GM12878 (cell line): ENCODE measurements around the gene PACS1. TPM values are rescaled to one million over a fixed set of nuclear protein-coding genes. Genes with fewer than 3 reads are reported as not detected.

Experiments
- ATAC-seq: fragments of 200-7000 bp; cut with Tn5 transposase; 3 replicates; pipeline ENCODE4 v1.9.1; 2020; ENCODE audit warnings: mild to moderate bottlenecking, moderate library complexity
- BruUV-seq: library from RNA; stranded (reverse); fragments of 400-500 nt; replicated peaks from 2 replicates; lab custom pipeline; 2021; lab: Mats Ljungman, UMichigan
- CTCF ChIA-PET: fragments of 300-600 bp; sonication (Branson Sonifier 250); formaldehyde crosslinking; extraction: SDS; loops from one replicate; lab custom pipeline; 2021; ENCODE audit warnings: inconsistent platforms; lab: Yijun Ruan, JAX
- POLR2A ChIA-PET: fragments of 350-600 bp; formaldehyde crosslinking; extraction: SDS; loops from one replicate; lab custom pipeline; 2021; ENCODE audit warnings: inconsistent platforms; lab: Charles Lee
- RAD21 ChIA-PET: fragments of 300-600 bp; sonication (Branson Sonifier 250); formaldehyde crosslinking; loops from one replicate; lab custom pipeline; 2023; ENCODE audit warnings: antibody characterized with exemption; ENCODE audit not compliant: unreplicated experiment; lab: Charles Lee
- SMC1A ChIA-PET: fragments of 300-600 bp; sonication (Branson Sonifier 250); formaldehyde crosslinking; loops from one replicate; lab custom pipeline; 2023; ENCODE audit not compliant: unreplicated experiment, uncharacterized antibody; lab: Charles Lee
- DNase-seq: peaks from one replicate; pipeline ENCODE4 v3.0.0-alpha.2; 2011; ENCODE audit warnings: low read depth, low spot score
- FAIRE-seq: peaks from 3 replicates; lab custom pipeline; 2011; peaks lifted over from hg19 to GRCh38; lab: Jason Lieb, UNC
- H2AFZ ChIP-seq: 2 replicates; pipeline ENCODE4 v1.6.0; 2011; ENCODE audit warnings: low read depth, low read length, control low read depth; ENCODE audit not compliant: control insufficient read depth
- H3K27ac ChIP-seq: 2 replicates; pipeline ENCODE4 v1.5.1; 2011; ENCODE audit warnings: control low read depth; ENCODE audit not compliant: control insufficient read depth, insufficient read depth
- H3K27me3 ChIP-seq, 2 experiments: replicated peaks in 1 of 2; 2 replicates each; pipeline versions ENCODE4 v1.6.0 to v1.6.1; 2011; ENCODE audit warnings: low read length in 1 of 2; ENCODE audit not compliant: control insufficient read depth in 2 of 2, insufficient read depth in 2 of 2
- H3K36me3 ChIP-seq, 2 experiments: 2 replicates each; pipeline ENCODE4 v1.5.1; 2011; ENCODE audit warnings: low read length in 1 of 2; ENCODE audit not compliant: control insufficient read depth in 2 of 2, insufficient read depth in 2 of 2
- H3K4me1 ChIP-seq: 2 replicates; pipeline ENCODE4 v1.6.1; 2011; ENCODE audit warnings: mild to moderate bottlenecking, low read length, moderate library complexity, mixed read lengths; ENCODE audit not compliant: control insufficient read depth, insufficient read depth
- H3K4me2 ChIP-seq: 2 replicates; pipeline ENCODE4 v1.6.0; 2011; ENCODE audit warnings: control low read depth; ENCODE audit not compliant: control insufficient read depth, insufficient read depth
- H3K4me3 ChIP-seq: fragments of 200-600 bp; sonication (generic); 2 replicates; pipeline ENCODE4 v1.5.1; 2016
- H3K79me2 ChIP-seq: 2 replicates; pipeline ENCODE4 v1.6.0; 2011; ENCODE audit warnings: low read length; ENCODE audit not compliant: control insufficient read depth, insufficient read depth
- H3K9ac ChIP-seq: 2 replicates; pipeline ENCODE4 v1.8.0; 2011; ENCODE audit warnings: low read length, control low read depth, mixed read lengths; ENCODE audit not compliant: control insufficient read depth, insufficient read depth
- H3K9me3 ChIP-seq: replicated peaks from 3 replicates; pipeline ENCODE4 v1.5.1; 2011; ENCODE audit warnings: mild to moderate bottlenecking, low read length; ENCODE audit not compliant: control insufficient read depth, insufficient read depth
- H4K20me1 ChIP-seq: 2 replicates; pipeline ENCODE4 v1.6.0; 2011; ENCODE audit not compliant: control insufficient read depth, insufficient read depth
- BACH1 ChIP-seq: fragments of 450-650 bp; IDR thresholded peaks from 2 replicates; pipeline ENCODE4 v1.6.1; 2017; ENCODE audit warnings: mild to moderate bottlenecking, borderline replicate concordance
- GABPA ChIP-seq: IDR thresholded peaks from 2 replicates; pipeline ENCODE4 v1.6.1; 2014; ENCODE audit warnings: antibody characterized with exemption, low read depth, mild to moderate bottlenecking, inconsistent platforms
- HCFC1 ChIP-seq: fragments of 150-350 bp; IDR thresholded peaks from 2 replicates; pipeline ENCODE4 v1.6.1; 2014; ENCODE audit warnings: low read length
- MYC ChIP-seq: IDR thresholded peaks from 2 replicates; pipeline ENCODE4 v1.6.1; 2011; ENCODE audit warnings: mild to moderate bottlenecking, low read length, moderate library complexity, inconsistent platforms; ENCODE audit not compliant: insufficient read depth, insufficient replicate concordance, insufficient read length, severe bottlenecking
- NBN ChIP-seq: fragments of 450-650 bp; IDR thresholded peaks from 2 replicates; pipeline ENCODE4 v1.6.1; 2016
- RAD21 ChIP-seq: IDR thresholded peaks from 2 replicates; pipeline ENCODE4 v1.6.1; 2011; ENCODE audit warnings: mild to moderate bottlenecking, low read depth, low read length, moderate library complexity; ENCODE audit not compliant: insufficient read depth
- RFX5 ChIP-seq: IDR thresholded peaks from 2 replicates; pipeline ENCODE4 v1.6.1; 2011; ENCODE audit warnings: low read depth, low read length, improper control_type of control experiment
- SPI1 ChIP-seq: IDR thresholded peaks from 2 replicates; pipeline ENCODE4 v1.6.1; 2011; ENCODE audit warnings: low read depth, mild to moderate bottlenecking, low read length, moderate library complexity, borderline replicate concordance; ENCODE audit not compliant: insufficient read depth
- SUZ12 ChIP-seq: fragments of 200-600 bp; sonication (generic); IDR thresholded peaks from one replicate; pipeline ENCODE4 v1.6.1; 2018; ENCODE audit warnings: antibody characterized with exemption, mild to moderate bottlenecking; ENCODE audit not compliant: unreplicated experiment
- TAF1 ChIP-seq: IDR thresholded peaks from 2 replicates; pipeline ENCODE4 v1.6.1; 2011; ENCODE audit warnings: mild to moderate bottlenecking, low read depth, low read length, borderline replicate concordance
- TARDBP ChIP-seq: IDR thresholded peaks from 2 replicates; pipeline ENCODE4 v1.6.1; 2016; ENCODE audit warnings: borderline replicate concordance
- WGBS: methylation state at CpG from one replicate; pipeline ENCODE4 v1.1.6; 2016; ENCODE audit warnings: low lambda C conversion rate; ENCODE audit not compliant: insufficient replicate concordance, insufficient coverage; ENCODE audit errors: missing lambda C conversion rate; 5-methylcytosine and 5-hydroxymethylcytosine counted together
- in situ Hi-C: fragments of 300-500 bp; cut with MboI; formaldehyde crosslinking; loops from 9 replicates; pipeline ENCODE4 v1.14.3; 2018; ENCODE audit warnings: mixed read lengths
- intact Hi-C: fragments of 100-400 bp; cut with micrococcal nuclease; formaldehyde crosslinking; loops from one replicate; pipeline ENCODE4 v1.14.2; 2022; ENCODE audit not compliant: unreplicated experiment
- polyA plus RNA-seq, 11 experiments: library from polyadenylated mRNA; depleted of rRNA in 4 of 11; unstranded in 6 of 11; stranded (reverse) in 5 of 11; fragments of >200 nt; fragmentation: Nextera tagmentation in 4 of 11; fragmentation: Illumina TruSeq in 1 of 11; extraction: Ambion mirVana in 4 of 11; extraction: Trizol in 1 of 11; gene quantifications; 1 replicate in 1 of 11; 2 replicates in 10 of 11; pipeline versions ENCODE4 v1.2.1 to v1.2.3, GENCODE V29; 2011 to 2016; ENCODE audit warnings: inconsistent platforms in 2 of 11, missing spikeins in 2 of 11, low read depth in 1 of 11
- total RNA-seq, 4 experiments: library from RNA; depleted of rRNA in 3 of 4; stranded (reverse); fragments of >200 nt in 3 of 4; fragmentation: Illumina TruSeq in 1 of 4; extraction: Trizol in 1 of 4; gene quantifications; 2 replicates each; pipeline versions ENCODE4 v1.2.1 to v1.2.3, GENCODE V29; 2013 to 2021
- TF ChIP-seq, protein P1 (sequence below): fragments of 450-650 bp; IDR thresholded peaks from 2 replicates; pipeline ENCODE4 v1.6.1; 2017; ENCODE audit warnings: mild to moderate bottlenecking, low read depth, inconsistent platforms; ENCODE audit not compliant: poor library complexity, severe bottlenecking
- TF ChIP-seq, protein P2 (sequence below): fragments of 450-650 bp; formaldehyde crosslinking; IDR thresholded peaks from 2 replicates; pipeline ENCODE4 v1.4.0; 2020; ENCODE audit warnings: mild to moderate bottlenecking, moderate library complexity
- TF ChIP-seq, protein P3 (sequence below): fragments of 450-650 bp; IDR thresholded peaks from 2 replicates; pipeline ENCODE4 v1.6.1; 2017; ENCODE audit warnings: low read depth, mild to moderate bottlenecking, moderate library complexity

Gene PACS1
- total and polyA plus RNA-seq, 10 of the 15 experiments (the other 5 are each of a cell fraction or from before 2014, with no cell fraction given) = 1.1 to 74.3 (median 17.9) TPM

DNA sequence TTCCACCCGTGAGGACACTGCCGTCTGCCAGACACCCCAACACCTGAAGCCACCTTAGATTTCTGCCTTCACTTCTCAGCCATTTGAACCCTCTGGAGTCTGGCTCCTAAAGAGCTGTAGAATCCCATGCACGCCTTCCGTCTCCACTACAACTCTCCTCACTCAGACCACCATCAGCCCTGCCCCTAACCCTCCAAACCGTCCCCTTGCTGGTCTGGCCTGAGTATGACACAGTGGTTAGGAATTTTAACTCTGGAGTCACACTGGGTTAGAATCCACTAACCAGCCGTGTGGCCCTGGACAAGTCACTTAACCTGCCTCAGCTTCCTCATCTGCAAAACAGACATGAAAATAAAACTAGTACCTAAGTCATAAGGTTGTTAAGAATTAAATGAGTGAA, 210.9 kb downstream of the PACS1 start:
- ATAC-seq (no peak), FAIRE-seq (no peak), DNase-seq (no peak)
- H3K79me2 ChIP-seq = no peaks in the 10 kb centered on the region
- peaks cover 12% of the 10 kb centered on the region for H3K4me1 ChIP-seq
- POLR2A ChIA-PET = interaction anchor here (1.0 to 2.0 kb wide), 3 partner anchors 8 to 13 kb away, joined by 4 to 7 read pairs (median 5); partner anchors contain the start of genes RAB1B and YIF1A
- H3K9me3 ChIP-seq = no peaks in the 10 kb centered on the region
- intact Hi-C loops (no loop called here), in situ Hi-C loops (no loop called here)
- H3K4me3 ChIP-seq = no peak overlapping the region
- peaks cover 0 to 5% of the 10 kb centered on the region in 2 experiments; a peak in 3 of 4 replicates for H3K36me3 ChIP-seq
- CTCF ChIA-PET = interaction anchor here (0.8 to 3.3 kb wide), 5 partner anchors 7 to 160 kb away, joined by 3 to 29 read pairs (median 7); partner anchors contain the start of genes RIN1 and YIF1A
- no peak overlapping the region for H3K9ac ChIP-seq
- H3K27ac ChIP-seq = no peak overlapping the region
- no TSS peak for BruUV-seq
- no peaks in the 10 kb centered on the region; the same call in none of the 2 replicates for H4K20me1 ChIP-seq
- H3K27me3 ChIP-seq = no peaks in the 10 kb centered on the region
- 75% methylated on average over 6 of the region's 6 CpGs for WGBS
- TF ChIP-seq TAF1 (no peak), NBN (no peak), BACH1 (no peak), RAD21 (no peak), MYC (no peak), TARDBP (no peak), SPI1 (no peak), SUZ12 (no peak), GABPA (no peak), HCFC1 (no peak), RFX5 (no peak)
- TF ChIP-seq, protein P1, sequence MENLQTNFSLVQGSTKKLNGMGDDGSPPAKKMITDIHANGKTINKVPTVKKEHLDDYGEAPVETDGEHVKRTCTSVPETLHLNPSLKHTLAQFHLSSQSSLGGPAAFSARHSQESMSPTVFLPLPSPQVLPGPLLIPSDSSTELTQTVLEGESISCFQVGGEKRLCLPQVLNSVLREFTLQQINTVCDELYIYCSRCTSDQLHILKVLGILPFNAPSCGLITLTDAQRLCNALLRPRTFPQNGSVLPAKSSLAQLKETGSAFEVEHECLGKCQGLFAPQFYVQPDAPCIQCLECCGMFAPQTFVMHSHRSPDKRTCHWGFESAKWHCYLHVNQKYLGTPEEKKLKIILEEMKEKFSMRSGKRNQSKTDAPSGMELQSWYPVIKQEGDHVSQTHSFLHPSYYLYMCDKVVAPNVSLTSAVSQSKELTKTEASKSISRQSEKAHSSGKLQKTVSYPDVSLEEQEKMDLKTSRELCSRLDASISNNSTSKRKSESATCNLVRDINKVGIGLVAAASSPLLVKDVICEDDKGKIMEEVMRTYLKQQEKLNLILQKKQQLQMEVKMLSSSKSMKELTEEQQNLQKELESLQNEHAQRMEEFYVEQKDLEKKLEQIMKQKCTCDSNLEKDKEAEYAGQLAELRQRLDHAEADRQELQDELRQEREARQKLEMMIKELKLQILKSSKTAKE = no peak
- TF ChIP-seq, protein P2, sequence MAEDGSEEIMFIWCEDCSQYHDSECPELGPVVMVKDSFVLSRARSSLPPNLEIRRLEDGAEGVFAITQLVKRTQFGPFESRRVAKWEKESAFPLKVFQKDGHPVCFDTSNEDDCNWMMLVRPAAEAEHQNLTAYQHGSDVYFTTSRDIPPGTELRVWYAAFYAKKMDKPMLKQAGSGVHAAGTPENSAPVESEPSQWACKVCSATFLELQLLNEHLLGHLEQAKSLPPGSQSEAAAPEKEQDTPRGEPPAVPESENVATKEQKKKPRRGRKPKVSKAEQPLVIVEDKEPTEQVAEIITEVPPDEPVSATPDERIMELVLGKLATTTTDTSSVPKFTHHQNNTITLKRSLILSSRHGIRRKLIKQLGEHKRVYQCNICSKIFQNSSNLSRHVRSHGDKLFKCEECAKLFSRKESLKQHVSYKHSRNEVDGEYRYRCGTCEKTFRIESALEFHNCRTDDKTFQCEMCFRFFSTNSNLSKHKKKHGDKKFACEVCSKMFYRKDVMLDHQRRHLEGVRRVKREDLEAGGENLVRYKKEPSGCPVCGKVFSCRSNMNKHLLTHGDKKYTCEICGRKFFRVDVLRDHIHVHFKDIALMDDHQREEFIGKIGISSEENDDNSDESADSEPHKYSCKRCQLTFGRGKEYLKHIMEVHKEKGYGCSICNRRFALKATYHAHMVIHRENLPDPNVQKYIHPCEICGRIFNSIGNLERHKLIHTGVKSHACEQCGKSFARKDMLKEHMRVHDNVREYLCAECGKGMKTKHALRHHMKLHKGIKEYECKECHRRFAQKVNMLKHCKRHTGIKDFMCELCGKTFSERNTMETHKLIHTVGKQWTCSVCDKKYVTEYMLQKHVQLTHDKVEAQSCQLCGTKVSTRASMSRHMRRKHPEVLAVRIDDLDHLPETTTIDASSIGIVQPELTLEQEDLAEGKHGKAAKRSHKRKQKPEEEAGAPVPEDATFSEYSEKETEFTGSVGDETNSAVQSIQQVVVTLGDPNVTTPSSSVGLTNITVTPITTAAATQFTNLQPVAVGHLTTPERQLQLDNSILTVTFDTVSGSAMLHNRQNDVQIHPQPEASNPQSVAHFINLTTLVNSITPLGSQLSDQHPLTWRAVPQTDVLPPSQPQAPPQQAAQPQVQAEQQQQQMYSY (CRISPR knock-in tag) = no peak
- TF ChIP-seq, protein P3, sequence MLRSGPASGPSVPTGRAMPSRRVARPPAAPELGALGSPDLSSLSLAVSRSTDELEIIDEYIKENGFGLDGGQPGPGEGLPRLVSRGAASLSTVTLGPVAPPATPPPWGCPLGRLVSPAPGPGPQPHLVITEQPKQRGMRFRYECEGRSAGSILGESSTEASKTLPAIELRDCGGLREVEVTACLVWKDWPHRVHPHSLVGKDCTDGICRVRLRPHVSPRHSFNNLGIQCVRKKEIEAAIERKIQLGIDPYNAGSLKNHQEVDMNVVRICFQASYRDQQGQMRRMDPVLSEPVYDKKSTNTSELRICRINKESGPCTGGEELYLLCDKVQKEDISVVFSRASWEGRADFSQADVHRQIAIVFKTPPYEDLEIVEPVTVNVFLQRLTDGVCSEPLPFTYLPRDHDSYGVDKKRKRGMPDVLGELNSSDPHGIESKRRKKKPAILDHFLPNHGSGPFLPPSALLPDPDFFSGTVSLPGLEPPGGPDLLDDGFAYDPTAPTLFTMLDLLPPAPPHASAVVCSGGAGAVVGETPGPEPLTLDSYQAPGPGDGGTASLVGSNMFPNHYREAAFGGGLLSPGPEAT = no peak
- H2AFZ ChIP-seq = no peak overlapping the region
- RAD21 ChIA-PET = interaction anchor here (1.7 to 2.2 kb wide), 2 partner anchors 13 to 59 kb away, joined by 9 to 11 read pairs; partner anchors contain the start of gene RAB1B
- SMC1A ChIA-PET = interaction anchor here (1.0 to 3.4 kb wide), 2 partner anchors 10 to 14 kb away, joined by 3 to 10 read pairs; partner anchors contain the start of gene RAB1B
- H3K4me2 ChIP-seq = no peak overlapping the region
